Measurements from ENCODE around the gene CRYZ.

DNA sequence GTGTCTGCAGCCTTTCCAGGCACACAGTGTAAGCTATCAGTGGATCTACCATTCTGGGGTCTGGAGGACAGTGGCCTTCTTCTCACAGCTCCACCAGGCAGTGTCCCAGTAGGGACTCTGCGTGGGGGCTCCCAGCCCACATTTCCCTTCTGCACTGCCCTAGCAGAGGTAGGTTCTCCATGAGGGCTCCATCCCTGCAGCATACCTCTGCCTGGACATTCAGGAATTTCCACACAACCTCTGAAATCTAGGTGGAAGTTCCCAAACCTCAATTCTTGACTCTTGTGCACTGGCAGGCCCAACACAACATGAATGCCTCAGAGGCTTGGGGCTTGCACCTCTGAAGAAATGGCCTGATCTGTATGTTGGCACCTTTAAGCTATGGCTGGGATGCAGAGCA lies 6.8 kb downstream of the CRYZ start:
- TF ChIP-seq, protein P1, sequence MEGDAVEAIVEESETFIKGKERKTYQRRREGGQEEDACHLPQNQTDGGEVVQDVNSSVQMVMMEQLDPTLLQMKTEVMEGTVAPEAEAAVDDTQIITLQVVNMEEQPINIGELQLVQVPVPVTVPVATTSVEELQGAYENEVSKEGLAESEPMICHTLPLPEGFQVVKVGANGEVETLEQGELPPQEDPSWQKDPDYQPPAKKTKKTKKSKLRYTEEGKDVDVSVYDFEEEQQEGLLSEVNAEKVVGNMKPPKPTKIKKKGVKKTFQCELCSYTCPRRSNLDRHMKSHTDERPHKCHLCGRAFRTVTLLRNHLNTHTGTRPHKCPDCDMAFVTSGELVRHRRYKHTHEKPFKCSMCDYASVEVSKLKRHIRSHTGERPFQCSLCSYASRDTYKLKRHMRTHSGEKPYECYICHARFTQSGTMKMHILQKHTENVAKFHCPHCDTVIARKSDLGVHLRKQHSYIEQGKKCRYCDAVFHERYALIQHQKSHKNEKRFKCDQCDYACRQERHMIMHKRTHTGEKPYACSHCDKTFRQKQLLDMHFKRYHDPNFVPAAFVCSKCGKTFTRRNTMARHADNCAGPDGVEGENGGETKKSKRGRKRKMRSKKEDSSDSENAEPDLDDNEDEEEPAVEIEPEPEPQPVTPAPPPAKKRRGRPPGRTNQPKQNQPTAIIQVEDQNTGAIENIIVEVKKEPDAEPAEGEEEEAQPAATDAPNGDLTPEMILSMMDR (conservative IDR thresholded peaks at IDR 0.05; ENCODE audit: low read depth, low read length): no peak
- no peak for TF ChIP-seq MAZ (IDR thresholded peaks at IDR 0.05; ENCODE audit: borderline replicate concordance, low read depth, low read length)
- TF ChIP-seq RFX5 (IDR thresholded peaks at IDR 0.05; ENCODE audit: low read depth, low read length): no peak

Measured in IMR-90 (cell line).